HepG2 (cell line): Measurements from ENCODE around the gene SERPINA3. TPM values are rescaled to one million over a fixed set of nuclear protein-coding genes. Genes with fewer than 3 reads are reported as not detected.

Experiments used
- ETV5 ChIP-seq: IDR thresholded peaks from 2 replicates; pipeline ENCODE4 v1.6.1; 2018; ENCODE audit warnings: missing biosample characterization, missing genetic modification reagents, inconsistent platforms, borderline replicate concordance
- GTF2F1 ChIP-seq: fragments of 150-350 bp; IDR thresholded peaks from 2 replicates; pipeline ENCODE4 v1.6.1; 2014; ENCODE audit warnings: low read length
- HDAC6 ChIP-seq: fragments of 200-600 bp; sonication (generic); IDR thresholded peaks from 2 replicates; pipeline ENCODE4 v1.7.0; 2017; ENCODE audit warnings: mild to moderate bottlenecking, antibody characterized with exemption, low read length, low read depth
- MTA1 ChIP-seq: sonication (generic); formaldehyde crosslinking; IDR thresholded peaks from 2 replicates; pipeline ENCODE4 v1.4.0; 2020; ENCODE audit warnings: missing genetic modification reagents, mild to moderate bottlenecking, borderline replicate concordance
- NFE2L1 ChIP-seq: sonication (generic); formaldehyde crosslinking; IDR thresholded peaks from 2 replicates; pipeline ENCODE4 v1.4.0; 2020; ENCODE audit warnings: missing genetic modification reagents, mild to moderate bottlenecking, borderline replicate concordance
- PITX1 ChIP-seq: sonication (generic); formaldehyde crosslinking; IDR thresholded peaks from 2 replicates; pipeline ENCODE4 v1.5.1; 2020; ENCODE audit warnings: mild to moderate bottlenecking, missing genetic modification reagents
- THAP11 ChIP-seq: IDR thresholded peaks from 2 replicates; pipeline ENCODE4 v1.6.1; 2016; ENCODE audit warnings: missing biosample characterization, missing genetic modification reagents
- ZNF33B ChIP-seq: sonication (generic); formaldehyde crosslinking; IDR thresholded peaks from 2 replicates; pipeline ENCODE4 v1.5.1; 2020; ENCODE audit warnings: mild to moderate bottlenecking, missing genetic modification reagents
- polyA plus RNA-seq, 8 experiments: library from polyadenylated mRNA; depleted of rRNA in 3 of 8; stranded (reverse) in 7 of 8; unstranded in 1 of 8; fragments of >200 nt; fragmentation: Illumina TruSeq in 4 of 8; extraction: Trizol in 4 of 8; gene quantifications; 2 replicates each; pipeline versions ENCODE4 v1.2.1 to v1.2.3, GENCODE V29; 2011 to 2016; ENCODE audit warnings: low read depth in 4 of 8, missing spikeins in 1 of 8, mixed read lengths in 1 of 8; ENCODE audit not compliant: insufficient read depth in 1 of 8
- total RNA-seq, 5 experiments: library from RNA; depleted of rRNA; stranded (reverse); fragments of >200 nt; fragmentation: Illumina TruSeq; extraction: Trizol; gene quantifications; 2 replicates each; pipeline ENCODE4 v1.2.3, GENCODE V29; 2016; ENCODE audit warnings: low read depth in 1 of 5
- TF ChIP-seq, protein P1 (sequence below), 2 experiments: sonication (generic) in 1 of 2; formaldehyde crosslinking in 1 of 2; IDR thresholded peaks; 2 replicates each; pipeline versions ENCODE4 v1.6.1 to v1.9.0; 2014 to 2022; ENCODE audit warnings: antibody characterized with exemption in 1 of 2, borderline replicate concordance in 1 of 2, inconsistent platforms in 1 of 2, low read depth in 1 of 2, missing genetic modification reagents in 1 of 2
- TF ChIP-seq, protein P2 (sequence below): IDR thresholded peaks from 2 replicates; pipeline ENCODE4 v1.6.1; 2012; ENCODE audit warnings: low read depth, low read length, improper control_type of control experiment
- TF ChIP-seq, protein P3 (sequence below): sonication (generic); formaldehyde crosslinking; IDR thresholded peaks from 2 replicates; pipeline ENCODE4 v1.4.0; 2020; ENCODE audit warnings: missing genetic modification reagents
- TF ChIP-seq, protein P4 (sequence below): sonication (generic); formaldehyde crosslinking; IDR thresholded peaks from 2 replicates; pipeline ENCODE4 v1.8.0; 2022; ENCODE audit warnings: mild to moderate bottlenecking, missing genetic modification reagents; ENCODE audit not compliant: insufficient replicate concordance
- TF ChIP-seq, protein P5 (sequence below): sonication (generic); formaldehyde crosslinking; IDR thresholded peaks from 2 replicates; pipeline ENCODE4 v1.5.0; 2020; ENCODE audit warnings: mild to moderate bottlenecking, missing genetic modification reagents, borderline replicate concordance

Gene SERPINA3
- total and polyA plus RNA-seq, 2 of the 13 experiments (the other 11 are each of a cell fraction or from before 2014, with no cell fraction given): 825 to 2,200 TPM

DNA sequence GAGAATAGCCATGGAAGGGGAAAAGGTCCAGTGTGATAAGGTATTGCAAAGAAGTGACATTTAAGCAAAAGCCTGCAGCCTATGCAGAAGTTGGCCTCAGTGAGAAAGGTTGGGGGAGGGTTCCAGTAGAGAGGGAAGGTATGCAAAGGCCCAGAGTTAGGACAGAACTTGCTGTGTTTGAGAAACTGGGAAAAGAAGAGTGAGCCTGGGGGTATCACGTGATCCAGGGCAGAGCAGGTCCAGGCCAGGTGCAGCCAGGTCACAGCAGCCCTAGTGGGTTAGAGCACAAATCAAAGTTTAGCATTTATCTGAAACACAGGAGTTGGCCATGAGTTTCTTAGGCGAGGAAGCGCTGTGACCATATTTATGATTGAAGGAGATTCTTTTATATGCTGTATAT is 29.3 kb upstream of the SERPINA3 start (continued):
- TF ChIP-seq HDAC6: no peak
- TF ChIP-seq, protein P1, sequence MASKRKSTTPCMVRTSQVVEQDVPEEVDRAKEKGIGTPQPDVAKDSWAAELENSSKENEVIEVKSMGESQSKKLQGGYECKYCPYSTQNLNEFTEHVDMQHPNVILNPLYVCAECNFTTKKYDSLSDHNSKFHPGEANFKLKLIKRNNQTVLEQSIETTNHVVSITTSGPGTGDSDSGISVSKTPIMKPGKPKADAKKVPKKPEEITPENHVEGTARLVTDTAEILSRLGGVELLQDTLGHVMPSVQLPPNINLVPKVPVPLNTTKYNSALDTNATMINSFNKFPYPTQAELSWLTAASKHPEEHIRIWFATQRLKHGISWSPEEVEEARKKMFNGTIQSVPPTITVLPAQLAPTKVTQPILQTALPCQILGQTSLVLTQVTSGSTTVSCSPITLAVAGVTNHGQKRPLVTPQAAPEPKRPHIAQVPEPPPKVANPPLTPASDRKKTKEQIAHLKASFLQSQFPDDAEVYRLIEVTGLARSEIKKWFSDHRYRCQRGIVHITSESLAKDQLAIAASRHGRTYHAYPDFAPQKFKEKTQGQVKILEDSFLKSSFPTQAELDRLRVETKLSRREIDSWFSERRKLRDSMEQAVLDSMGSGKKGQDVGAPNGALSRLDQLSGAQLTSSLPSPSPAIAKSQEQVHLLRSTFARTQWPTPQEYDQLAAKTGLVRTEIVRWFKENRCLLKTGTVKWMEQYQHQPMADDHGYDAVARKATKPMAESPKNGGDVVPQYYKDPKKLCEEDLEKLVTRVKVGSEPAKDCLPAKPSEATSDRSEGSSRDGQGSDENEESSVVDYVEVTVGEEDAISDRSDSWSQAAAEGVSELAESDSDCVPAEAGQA (IDR thresholded peaks at IDR 0.05; ENCODE audit: low read depth): no peak
- TF ChIP-seq, protein P1 (CRISPR knock-in tag; IDR thresholded peaks at IDR 0.05; ENCODE audit: borderline replicate concordance): no peak
- TF ChIP-seq GTF2F1: no peak
- TF ChIP-seq THAP11 (CRISPR knock-in tag): no peak
- TF ChIP-seq ETV5: no peak
- TF ChIP-seq, protein P2, sequence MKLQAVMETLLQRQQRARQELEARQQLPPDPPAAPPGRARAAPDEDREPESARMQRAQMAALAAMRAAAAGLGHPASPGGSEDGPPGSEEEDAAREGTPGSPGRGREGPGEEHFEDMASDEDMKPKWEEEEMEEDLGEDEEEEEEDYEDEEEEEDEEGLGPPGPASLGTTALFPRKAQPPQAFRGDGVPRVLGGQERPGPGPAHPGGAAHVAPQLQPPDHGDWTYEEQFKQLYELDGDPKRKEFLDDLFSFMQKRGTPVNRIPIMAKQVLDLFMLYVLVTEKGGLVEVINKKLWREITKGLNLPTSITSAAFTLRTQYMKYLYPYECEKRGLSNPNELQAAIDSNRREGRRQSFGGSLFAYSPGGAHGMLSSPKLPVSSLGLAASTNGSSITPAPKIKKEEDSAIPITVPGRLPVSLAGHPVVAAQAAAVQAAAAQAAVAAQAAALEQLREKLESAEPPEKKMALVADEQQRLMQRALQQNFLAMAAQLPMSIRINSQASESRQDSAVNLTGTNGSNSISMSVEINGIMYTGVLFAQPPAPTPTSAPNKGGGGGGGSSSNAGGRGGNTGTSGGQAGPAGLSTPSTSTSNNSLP: no peak
- TF ChIP-seq, protein P3, sequence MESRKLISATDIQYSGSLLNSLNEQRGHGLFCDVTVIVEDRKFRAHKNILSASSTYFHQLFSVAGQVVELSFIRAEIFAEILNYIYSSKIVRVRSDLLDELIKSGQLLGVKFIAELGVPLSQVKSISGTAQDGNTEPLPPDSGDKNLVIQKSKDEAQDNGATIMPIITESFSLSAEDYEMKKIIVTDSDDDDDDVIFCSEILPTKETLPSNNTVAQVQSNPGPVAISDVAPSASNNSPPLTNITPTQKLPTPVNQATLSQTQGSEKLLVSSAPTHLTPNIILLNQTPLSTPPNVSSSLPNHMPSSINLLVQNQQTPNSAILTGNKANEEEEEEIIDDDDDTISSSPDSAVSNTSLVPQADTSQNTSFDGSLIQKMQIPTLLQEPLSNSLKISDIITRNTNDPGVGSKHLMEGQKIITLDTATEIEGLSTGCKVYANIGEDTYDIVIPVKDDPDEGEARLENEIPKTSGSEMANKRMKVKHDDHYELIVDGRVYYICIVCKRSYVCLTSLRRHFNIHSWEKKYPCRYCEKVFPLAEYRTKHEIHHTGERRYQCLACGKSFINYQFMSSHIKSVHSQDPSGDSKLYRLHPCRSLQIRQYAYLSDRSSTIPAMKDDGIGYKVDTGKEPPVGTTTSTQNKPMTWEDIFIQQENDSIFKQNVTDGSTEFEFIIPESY (CRISPR knock-in tag): no peak
- no peak for TF ChIP-seq MTA1
- TF ChIP-seq, protein P4, sequence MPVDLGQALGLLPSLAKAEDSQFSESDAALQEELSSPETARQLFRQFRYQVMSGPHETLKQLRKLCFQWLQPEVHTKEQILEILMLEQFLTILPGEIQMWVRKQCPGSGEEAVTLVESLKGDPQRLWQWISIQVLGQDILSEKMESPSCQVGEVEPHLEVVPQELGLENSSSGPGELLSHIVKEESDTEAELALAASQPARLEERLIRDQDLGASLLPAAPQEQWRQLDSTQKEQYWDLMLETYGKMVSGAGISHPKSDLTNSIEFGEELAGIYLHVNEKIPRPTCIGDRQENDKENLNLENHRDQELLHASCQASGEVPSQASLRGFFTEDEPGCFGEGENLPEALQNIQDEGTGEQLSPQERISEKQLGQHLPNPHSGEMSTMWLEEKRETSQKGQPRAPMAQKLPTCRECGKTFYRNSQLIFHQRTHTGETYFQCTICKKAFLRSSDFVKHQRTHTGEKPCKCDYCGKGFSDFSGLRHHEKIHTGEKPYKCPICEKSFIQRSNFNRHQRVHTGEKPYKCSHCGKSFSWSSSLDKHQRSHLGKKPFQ (CRISPR knock-in tag): no peak
- TF ChIP-seq ZNF33B (CRISPR knock-in tag): no peak
- TF ChIP-seq PITX1: no peak
- TF ChIP-seq, protein P5, sequence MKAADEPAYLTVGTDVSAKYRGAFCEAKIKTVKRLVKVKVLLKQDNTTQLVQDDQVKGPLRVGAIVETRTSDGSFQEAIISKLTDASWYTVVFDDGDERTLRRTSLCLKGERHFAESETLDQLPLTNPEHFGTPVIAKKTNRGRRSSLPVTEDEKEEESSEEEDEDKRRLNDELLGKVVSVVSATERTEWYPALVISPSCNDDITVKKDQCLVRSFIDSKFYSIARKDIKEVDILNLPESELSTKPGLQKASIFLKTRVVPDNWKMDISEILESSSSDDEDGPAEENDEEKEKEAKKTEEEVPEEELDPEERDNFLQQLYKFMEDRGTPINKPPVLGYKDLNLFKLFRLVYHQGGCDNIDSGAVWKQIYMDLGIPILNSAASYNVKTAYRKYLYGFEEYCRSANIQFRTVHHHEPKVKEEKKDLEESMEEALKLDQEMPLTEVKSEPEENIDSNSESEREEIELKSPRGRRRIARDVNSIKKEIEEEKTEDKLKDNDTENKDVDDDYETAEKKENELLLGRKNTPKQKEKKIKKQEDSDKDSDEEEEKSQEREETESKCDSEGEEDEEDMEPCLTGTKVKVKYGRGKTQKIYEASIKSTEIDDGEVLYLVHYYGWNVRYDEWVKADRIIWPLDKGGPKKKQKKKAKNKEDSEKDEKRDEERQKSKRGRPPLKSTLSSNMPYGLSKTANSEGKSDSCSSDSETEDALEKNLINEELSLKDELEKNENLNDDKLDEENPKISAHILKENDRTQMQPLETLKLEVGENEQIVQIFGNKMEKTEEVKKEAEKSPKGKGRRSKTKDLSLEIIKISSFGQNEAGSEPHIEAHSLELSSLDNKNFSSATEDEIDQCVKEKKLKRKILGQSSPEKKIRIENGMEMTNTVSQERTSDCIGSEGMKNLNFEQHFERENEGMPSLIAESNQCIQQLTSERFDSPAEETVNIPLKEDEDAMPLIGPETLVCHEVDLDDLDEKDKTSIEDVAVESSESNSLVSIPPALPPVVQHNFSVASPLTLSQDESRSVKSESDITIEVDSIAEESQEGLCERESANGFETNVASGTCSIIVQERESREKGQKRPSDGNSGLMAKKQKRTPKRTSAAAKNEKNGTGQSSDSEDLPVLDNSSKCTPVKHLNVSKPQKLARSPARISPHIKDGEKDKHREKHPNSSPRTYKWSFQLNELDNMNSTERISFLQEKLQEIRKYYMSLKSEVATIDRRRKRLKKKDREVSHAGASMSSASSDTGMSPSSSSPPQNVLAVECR (CRISPR knock-in tag): no peak; the same call in 1 of the 2 replicates
- no peak for TF ChIP-seq NFE2L1 (CRISPR knock-in tag)
